ENCODE data around the gene EGFLAM. TPM values are rescaled to one million over a fixed set of nuclear protein-coding genes. Genes with fewer than 3 reads are reported as not detected.

The EGFLAM gene
- total RNA-seq, 2 donors from 2014 or later: 0.78 to 0.98 TPM

DNA sequence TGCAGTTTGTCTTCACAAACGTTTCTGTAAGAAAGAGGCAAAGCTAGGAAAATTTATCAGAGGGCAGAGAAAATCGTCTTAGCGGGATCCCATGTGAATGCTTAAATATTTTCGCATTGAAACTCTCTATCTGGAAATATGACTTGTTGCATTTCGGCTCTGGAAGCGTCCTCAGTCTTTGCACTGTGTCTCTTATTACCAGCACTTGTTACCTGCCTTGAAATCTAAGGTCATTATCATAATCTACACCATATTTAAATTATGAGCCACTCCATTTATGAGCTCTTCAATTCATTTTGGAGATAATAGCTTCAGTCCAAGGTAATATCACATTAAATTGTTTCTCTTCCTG is 1.4 kb downstream of the EGFLAM start:
- DNase-seq (no peak), ATAC-seq (no peak)
- intact Hi-C loops (cut with DNase I, micrococcal nuclease): no loop called here

DNA sequence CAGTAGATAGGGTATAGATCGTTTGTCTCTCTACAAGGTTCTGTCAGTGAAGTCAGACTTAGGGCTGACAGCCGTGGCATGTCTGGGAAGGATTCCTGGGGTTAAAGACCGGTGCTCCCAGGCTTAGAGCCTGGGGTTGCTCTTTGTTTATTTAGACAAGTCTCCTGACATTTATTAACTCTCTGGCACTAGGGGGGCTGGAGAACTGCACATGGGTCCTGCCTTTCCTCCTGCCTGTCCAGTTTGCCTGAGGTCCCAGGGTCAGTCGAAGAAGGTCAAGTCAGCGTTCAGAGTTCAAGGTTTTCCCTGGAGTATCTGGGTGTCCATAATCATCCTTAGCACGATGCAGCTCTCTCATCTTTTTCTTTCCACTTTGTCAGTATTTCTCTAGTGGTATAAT is 5.6 kb downstream of the EGFLAM start:
- intact Hi-C loops (cut with DNase I, micrococcal nuclease): no loop called here
- ATAC-seq (no peak), DNase-seq (no peak)

DNA sequence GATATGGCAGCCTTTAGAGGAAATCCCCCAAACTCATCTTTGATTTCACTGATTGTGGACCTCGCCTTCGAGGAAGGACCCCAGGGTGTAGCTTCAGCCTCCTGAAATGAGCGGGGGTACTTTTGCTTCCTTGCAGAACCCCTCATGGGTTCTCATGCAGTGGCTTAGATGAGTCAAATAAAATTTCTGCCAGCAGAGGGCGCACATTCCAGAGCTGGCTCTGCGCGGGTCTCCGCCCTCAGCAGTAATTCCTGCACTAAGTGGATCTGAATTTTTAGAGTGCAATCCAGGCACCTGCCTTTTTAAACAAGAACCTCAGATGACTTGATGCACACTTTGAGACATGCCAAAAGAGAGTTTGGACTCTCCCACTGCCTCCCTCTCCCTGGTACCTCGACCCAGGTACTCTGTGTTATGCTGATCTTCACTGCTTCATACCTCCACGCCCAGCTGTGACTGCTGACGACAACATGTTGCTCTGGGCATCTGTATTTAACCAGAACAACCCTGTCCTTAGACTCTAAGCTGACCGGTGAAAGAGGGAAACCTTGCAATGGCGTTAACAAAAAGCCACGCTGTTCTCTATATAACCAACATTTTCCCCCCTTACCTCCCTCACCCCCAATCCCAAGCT is 7.3 kb downstream of the EGFLAM start:
- intact Hi-C loops (cut with DNase I, micrococcal nuclease): no loop called here
- ATAC-seq (peak; percentile 52), DNase-seq (peak in 1 of 2 donors; percentile 46)

DNA sequence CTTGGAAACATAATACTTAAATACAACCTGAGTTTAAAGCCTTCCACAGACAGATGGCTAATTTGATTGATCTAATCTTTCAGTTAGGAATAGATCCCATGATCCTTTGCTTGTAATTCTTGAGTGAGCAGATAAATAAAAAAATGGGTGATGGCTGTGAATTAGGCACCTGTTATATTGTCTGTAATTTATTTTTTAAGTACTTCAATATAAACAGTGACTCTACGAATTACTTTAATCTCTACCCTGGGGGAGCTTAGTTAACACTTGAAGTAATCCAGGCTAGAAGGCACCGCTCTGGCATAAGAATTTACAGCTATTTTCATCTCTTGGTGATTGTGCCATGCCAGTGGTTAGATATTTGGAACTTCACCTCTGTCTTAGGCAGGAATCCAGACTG is 9.0 kb downstream of the EGFLAM start:
- intact Hi-C loops (cut with DNase I, micrococcal nuclease): no loop called here
- DNase-seq (no peak), ATAC-seq (no peak)

DNA sequence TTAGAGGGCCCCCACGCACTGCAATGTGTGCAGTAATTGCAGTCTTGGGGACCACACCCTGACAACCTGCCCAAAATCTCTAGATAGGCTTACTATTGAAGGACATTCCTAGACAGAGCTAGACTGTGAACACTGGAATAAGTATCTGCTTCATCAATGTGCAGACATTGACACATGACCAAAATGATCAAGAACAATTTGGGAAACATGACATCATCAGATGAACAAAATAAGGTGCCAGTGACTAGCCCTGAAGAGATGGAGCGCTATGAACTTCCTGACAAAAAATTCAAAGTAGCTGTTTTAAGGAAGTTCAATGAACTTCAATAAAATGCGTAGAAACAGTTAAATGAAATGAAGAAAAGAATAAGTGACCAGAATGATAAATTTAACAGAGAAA is 15.3 kb downstream of the EGFLAM start:
- intact Hi-C loops (cut with DNase I, micrococcal nuclease): no loop called here
- no peak for ATAC-seq

DNA sequence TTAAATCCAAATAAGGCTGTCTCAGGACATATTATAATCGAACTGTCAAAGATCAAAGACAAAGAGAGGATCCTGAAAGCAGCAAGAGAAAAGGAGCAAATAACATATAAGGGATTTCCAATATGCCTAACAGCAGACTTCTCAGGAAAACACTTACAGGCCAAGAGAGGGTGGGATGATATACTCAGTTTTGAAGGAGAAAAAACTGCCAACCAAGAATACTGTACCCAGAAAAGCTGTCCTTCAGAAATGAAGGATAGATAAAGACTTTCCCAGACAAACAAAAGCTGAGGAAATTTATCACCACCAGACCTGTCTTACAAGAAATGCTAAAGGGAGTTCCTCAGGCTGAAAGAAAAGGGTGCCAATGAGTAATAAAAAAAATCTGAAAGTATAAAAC is 16.0 kb downstream of the EGFLAM start:
- no peak for DNase-seq
- ATAC-seq: no peak
- intact Hi-C loops (cut with DNase I, micrococcal nuclease): no loop called here

More for the DNA sequence above, 15.3 kb downstream of the EGFLAM start:
- no peak for DNase-seq

DNA sequence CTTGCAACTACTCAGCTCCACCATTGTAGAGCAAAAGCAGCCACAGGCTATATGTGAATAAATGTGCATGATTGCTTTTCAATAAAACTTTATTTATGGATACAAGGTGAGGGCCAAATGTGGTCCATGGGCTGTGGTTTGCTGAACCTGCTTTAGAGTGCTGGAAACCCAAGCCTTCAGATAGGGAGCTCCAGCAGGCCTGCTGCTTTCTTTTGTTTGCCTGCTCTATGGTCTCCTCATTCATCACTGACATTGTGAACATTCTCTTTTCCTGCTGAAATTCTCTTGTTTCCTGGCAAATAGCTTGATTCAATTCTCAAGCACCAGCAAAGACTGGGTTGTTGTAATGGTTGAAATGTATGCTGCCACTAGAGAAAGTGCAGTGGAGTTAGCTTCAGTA is 26.0 kb downstream of the EGFLAM start:
- ATAC-seq (no peak), DNase-seq (no peak)
- intact Hi-C loops (cut with DNase I, micrococcal nuclease): no loop called here

DNA sequence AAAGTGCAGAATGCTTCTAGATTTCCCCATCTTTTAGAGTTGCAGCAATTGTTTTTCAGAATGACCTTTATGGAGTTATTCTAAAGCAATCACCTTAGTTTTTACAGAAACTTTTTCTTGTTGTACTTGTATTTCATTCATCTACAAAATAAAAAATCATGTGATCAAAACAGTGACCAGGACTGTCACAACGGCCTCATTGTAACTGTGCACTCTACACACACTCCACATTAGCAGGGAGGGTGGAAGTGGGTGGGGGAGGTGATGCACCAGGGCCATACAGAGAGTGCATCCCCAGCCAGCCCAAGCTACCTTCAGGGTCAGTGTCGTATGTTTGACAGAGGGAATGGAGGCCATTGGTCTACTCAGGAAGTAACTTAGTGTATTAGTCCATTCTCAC is 26.9 kb downstream of the EGFLAM start:
- ATAC-seq: no peak
- intact Hi-C loops (cut with DNase I, micrococcal nuclease): no loop called here
- DNase-seq: no peak

DNA sequence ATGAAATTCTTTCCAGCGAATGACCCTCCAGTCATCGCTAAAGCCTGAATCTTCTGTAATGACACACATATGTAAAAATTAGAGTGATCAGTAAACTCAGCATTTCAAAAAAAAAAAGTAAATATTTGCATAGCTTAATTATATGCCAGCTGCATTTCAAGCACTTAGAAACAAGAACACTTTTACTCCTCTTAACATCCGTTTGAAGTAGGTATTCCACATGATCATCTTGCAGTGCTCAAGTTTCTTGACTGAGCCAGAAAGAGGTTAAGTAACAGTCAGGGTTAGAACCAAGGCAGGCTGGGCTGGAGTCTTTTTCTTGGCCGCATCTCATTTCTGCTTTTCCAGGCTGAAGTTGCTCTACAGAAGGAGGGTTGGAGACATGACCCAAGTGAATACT is 27.6 kb downstream of the EGFLAM start:
- ATAC-seq: no peak
- intact Hi-C loops (cut with DNase I, micrococcal nuclease): no loop called here

DNA sequence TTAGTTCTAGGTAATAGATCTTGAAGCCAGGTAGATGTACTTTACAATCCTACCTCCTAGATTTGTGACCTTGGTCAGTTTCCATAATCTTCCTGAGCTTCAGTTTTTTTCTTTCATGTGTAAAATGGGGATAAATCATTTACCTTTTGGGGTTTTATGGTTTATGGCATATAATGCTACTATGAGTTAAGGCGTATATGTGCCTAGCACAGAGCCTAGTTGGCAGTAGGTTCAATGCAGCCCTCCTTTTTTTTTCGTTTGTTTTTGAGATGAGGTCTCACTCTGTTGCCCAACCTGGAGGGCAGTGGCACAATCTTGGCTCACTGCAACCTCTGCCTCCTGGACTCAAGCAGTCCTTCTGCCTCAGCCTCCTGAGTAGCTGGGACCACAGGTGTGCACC is 28.8 kb downstream of the EGFLAM start:
- DNase-seq: no peak
- intact Hi-C loops (cut with DNase I, micrococcal nuclease): no loop called here
- no peak for ATAC-seq

More for the DNA sequence above, 27.6 kb downstream of the EGFLAM start:
- no peak for DNase-seq

DNA sequence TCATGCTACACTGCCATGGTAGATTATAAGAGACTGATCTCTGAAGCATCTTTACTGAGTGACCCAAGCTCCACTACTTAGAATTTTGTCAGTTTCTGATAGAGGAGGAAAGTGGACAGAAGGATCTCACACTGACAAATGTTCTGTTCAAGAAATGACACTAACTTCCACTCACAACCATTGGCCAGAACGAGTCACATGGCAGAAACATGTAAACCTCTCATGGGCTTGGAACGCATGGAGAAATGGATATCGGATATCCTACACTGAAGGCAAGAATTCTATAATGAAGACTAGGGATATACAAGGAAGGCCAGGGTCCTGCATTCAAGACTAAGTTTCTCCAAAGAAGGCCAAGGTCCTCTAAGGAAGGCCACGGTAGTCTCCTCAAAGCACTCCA is 31.1 kb downstream of the EGFLAM start:
- intact Hi-C loops (cut with DNase I, micrococcal nuclease): no loop called here
- DNase-seq (no peak), ATAC-seq (no peak)

DNA sequence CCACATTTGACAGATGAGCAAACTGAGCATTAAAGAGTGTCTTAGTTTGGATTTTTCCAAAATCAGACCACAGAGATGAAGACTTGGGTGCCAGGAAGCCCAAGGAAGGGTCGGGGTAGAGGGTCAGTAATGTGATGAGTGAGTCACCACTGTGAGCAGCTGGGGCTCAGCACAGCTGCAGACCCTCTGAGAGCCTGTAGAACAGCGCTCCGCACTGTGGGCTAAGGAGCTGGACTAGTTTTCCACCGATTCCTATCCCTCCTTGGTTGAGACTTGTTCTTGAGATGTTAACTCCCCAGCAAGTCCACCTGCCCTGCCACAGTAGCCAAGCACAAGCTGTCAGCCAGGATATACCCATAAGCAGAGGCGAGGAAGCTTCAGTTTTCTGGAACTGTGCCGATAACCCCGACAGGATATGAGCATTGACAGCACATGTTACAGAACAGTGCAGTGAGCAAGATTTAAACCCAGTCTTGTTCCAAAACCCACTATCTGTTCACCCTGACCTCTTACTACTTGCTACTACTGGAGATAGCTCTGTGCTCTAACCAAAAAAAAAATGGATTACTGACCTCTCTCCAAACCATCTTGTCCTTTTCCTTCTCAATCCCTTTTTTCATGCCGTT is 31.8 kb downstream of the EGFLAM start:
- intact Hi-C loops (cut with DNase I, micrococcal nuclease): no loop called here
- no peak for ATAC-seq

DNA sequence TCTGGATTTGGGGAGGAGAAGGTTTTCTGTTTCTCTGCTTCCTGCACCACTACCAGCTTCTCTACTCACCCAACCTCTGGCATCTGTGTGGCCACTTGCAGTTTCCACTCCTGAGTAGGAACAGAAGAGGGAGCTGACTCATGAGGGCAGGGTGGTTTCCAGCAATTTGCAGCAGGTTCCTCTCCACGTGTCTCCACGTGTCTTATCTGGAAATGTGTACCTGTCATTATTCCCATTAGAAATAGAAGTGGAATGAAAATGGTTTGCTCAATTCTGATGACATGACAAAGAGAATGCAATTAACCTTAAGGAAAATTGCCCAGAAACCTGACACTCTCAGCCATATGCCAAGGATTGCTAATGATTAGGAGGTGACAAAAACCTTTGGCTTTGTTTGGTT is 33.0 kb downstream of the EGFLAM start:
- ATAC-seq (no peak), DNase-seq (no peak)
- intact Hi-C loops (cut with DNase I, micrococcal nuclease): no loop called here

More for the DNA sequence above, 31.8 kb downstream of the EGFLAM start:
- DNase-seq: no peak

DNA sequence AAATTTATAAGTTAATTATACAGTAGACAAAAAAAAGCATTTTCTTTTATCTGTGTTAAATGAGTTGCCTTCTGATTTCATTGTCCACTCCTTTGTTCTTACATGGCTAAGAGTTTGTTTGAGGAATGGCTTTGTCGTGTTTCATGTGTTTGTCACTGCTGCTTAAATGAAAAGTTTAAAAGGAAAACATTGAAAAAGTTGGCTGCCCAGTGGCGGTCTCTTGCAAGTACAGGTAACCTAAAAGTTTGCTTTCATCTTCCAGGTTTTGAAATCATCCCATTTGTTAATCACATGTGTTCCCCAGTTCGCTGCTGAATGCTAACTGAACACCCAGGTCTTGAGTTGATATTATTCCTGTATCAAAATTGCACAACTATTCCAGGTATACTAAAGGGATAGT is 33.9 kb downstream of the EGFLAM start:
- no peak for DNase-seq
- no peak for ATAC-seq
- intact Hi-C loops (cut with DNase I, micrococcal nuclease): no loop called here

DNA sequence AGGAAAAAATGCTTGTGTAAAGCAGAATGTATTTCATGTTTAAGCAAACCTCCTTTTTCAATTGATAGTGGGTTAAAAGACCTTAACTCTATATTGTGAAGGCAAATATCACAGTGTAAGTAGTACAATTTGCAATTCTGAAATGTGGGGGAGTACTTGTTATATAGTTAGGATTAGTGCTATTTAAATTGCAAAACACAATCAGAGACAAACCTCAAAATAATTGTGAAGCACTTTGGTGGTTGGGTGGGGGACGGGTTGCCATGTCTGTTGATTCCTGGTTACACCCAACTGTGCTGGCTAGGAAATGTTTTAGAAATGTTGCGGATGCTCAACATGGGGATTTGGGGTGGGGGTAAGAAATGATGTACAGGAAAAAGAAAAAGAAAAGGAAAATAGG is 37.4 kb downstream of the EGFLAM start:
- DNase-seq: no peak
- intact Hi-C loops (cut with DNase I, micrococcal nuclease): no loop called here
- ATAC-seq: no peak

DNA sequence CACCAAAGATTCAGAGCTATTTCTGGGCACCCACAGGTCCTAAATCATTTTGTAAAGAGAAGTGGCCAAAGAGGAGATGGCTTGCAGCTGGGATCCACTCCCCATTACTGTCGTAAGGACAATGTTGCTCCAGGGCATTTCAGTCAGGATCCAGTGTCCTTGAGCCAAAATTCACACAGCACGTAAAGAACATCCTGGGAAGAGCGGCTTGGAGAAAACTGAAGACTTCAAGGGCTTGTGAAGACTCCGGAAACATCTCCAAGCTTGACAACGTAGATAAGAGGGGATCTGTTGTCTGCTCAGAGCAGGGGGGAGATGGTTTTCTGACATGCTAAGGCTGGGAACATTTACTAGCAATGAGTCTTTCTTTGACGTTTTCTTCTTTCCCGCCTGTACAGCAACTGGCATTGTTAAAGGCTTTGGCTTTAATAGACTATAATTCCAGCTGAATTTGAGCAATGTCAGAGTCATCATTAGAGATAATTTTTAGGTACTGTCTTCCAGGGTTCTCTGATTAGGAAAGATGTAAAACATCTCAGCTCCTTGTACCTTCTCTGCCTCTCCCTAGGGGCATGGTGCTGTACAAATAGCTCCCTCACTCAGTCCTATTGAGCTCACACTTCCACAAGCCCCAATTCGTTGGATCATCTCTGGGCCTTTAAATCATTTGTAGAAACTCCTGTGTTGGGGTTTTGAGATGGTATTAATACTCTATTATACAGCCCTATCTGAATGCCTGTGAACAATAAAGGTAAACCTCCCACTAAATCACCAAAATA is 39.7 kb downstream of the EGFLAM start:
- intact Hi-C loops (cut with DNase I, micrococcal nuclease): no loop called here
- no peak for DNase-seq
- no peak for ATAC-seq

DNA sequence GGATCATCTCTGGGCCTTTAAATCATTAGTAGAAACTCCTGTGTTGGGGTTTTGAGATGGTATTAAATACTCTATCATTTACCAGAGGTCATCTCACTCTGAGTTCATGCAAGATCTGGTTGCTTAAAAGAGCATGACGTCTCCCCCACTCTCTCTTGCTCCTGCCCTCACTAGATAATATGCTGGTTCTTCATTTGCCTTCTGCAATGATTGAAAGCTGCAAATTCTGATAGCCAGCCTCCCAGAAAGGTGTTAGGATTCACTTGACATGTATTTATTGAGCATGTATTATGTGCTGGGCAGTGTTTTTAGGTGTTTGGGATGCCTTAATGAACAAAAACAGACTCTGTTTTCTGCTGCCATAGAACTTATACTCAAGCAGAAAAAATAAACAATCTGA is 41.2 kb downstream of the EGFLAM start:
- ATAC-seq: no peak
- intact Hi-C loops (cut with DNase I, micrococcal nuclease): no loop called here

DNA sequence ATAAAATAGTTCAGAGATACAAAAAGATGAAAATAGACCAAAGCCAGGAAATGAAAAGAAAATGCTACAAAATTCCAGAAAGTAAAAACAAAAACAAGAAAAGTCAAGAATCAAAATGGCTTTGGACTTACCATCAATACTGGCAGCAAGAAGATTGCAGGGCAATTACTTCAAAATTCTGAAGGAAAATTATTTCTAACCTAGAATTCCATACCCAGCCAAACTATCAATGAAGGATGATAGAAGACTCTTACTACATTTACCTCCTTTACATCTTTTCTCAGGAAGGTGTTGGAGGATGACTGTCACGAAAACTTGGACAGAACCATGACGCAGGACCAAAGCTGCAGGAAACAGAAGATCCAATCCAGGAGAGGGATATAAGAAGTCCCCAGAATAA is 46.8 kb downstream of the EGFLAM start:
- ATAC-seq (no peak), DNase-seq (no peak)
- intact Hi-C loops (cut with DNase I, micrococcal nuclease): no loop called here

More for the DNA sequence above, 41.2 kb downstream of the EGFLAM start:
- DNase-seq: no peak

DNA sequence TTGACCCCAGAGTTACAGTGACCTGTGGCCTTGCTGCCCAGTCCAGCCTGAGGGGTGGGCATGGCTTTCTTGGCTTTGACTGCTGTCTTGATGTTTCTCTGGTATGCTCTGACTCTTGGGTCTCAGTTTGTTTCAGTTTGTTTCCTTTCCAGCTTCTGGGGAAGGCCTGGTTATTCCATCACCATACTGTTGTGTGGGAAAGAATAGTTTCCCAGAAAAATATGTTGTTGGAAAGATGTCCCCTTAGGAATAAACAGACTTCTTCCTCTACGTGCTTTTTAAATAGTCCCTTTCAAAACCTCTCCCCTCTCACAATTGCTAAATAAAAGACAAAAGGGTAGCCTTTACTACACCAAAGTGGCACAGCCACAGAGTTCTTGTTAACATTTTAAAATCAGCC is 49.5 kb downstream of the EGFLAM start:
- ATAC-seq: no peak
- intact Hi-C loops (cut with DNase I, micrococcal nuclease): no loop called here
- DNase-seq: no peak

DNA sequence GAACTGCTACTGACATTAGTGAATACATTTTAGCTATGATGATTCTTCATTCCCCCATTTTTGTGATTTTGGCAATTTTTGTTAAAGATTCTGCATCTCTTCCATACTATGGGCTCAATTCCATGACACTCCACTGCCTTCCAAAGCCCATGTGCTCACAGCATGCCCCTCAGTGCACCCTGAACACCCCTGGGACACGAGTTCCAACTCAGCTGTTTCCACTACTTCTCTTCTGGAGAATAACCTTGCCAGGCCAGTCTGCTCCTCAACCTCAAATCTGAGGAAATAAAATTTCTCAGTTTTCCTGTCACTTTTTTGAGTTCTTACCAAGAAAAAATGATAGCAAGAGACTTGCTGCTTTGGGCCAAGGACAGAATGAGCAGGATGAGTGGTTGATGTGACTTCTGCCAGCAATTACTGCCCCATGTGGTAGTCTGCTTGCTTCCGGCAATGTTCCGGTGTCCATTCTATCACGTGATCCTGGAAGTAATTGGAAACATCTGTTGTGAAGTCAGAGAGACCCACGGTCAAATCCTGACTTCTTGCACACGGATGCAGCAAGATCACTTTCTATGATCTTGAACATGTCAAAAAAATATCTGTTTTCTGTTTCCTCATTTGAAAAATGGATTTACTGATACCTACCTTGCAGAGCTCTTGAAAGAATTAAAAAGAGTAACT is 58.3 kb downstream of the EGFLAM start:
- intact Hi-C loops (cut with DNase I, micrococcal nuclease): no loop called here
- no peak for DNase-seq
- ATAC-seq: no peak

Data from left colon (tissue), 2 donors.